COR-L47 (cell line): ENCODE results near the gene KLF7.

ENCODE experiments used
- DNase-seq: peaks from one replicate; lab custom pipeline; 2025; lab: John Stamatoyannopoulos, UW

The KLF7 gene

GRCh38 chr2:207149249-207150213 lies 16.2 kb downstream of the KLF7 start:
- no peak for DNase-seq

- no peak for DNase-seq
These were observed 17.7 kb downstream of the KLF7 start for GRCh38 chr2:207148020-207148419.

DNA sequence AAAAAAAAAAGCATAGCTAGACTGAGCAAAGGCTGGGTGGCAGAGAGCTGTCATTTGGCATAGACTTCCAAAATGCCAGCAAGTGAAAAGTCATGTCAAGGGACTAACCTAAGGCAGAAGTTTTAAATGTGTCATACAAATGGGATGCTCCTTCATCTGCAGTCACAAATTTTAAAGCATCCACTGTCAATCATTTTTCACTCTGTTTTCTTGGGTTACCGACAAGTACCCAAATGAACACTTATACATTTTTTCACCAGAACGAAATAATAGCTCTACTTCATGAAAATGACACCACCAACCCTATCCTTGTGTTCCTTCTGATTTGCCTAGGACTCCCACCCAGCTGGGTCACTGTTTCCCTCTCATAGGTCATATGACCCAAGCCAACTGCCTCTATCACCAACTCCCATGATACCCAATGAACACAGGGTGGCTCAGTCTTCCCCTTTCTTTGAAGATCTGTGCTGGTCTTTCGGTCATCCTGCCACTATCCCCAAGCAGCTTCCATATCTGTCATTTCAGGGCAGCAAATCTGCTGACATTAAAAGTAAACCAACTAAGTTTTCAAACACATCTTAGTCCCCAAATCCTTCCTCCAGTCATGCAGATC lies 21.5 kb downstream of the KLF7 start:
- DNase-seq, result no peak

GRCh38 chr2:207143215-207144172 lies 22.3 kb downstream of the KLF7 start:
- no peak for DNase-seq

GRCh38 chr2:207142461-207142860 lies 23.3 kb downstream of the KLF7 start:
- DNase-seq, result no peak

DNA sequence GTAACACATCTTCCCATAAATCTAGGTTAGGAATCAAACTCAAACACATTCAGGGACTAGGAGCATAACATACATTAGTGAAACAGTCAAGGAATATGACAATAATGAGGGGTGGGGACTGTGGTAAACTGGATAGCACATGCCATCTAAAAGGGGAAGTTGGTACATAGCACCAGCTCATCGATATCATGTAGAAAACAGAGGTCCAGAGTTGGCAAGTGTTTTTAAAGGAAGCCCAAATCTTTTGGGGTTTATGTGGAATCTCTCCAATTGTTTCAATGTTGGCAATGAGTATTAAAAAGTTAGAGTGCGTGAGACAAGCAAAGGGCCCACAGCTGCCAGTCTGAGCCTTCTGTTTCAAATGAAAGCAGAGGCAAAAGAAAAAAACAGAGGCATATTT lies 24.4 kb downstream of the KLF7 start:
- no peak for DNase-seq

DNA sequence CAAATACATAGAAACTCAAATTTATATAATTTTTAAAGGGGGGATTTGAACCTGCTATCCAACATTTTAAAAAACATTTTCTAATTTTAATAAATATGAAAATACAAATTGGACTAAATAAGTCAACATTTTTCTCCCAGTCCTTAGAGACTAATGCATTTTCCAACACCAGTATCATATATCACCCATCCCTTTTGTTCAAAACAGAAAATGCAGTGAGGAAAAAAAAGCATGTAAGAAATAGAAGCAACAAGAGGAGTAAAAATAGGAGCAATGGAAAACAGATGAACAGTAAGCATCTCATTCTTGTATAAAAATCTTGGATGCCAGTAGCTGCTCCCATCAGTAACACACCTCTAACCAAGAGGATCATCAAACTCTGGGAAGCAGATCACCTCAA lies 25.5 kb downstream of the KLF7 start:
- no peak for DNase-seq

- DNase-seq, result no peak
These were observed 26.2 kb downstream of the KLF7 start for GRCh38 chr2:207139552-207139951.

- no peak for DNase-seq
These were observed 27.0 kb downstream of the KLF7 start for GRCh38 chr2:207138627-207139297.

- no peak for DNase-seq
These were observed 28.0 kb downstream of the KLF7 start for GRCh38 chr2:207137596-207138337.

GRCh38 chr2:207136874-207137273 lies 28.9 kb downstream of the KLF7 start:
- DNase-seq, result peak; percentile 19

- no peak for DNase-seq
These were observed 29.8 kb downstream of the KLF7 start for GRCh38 chr2:207135801-207136457.

- no peak for DNase-seq
These were observed 30.4 kb downstream of the KLF7 start for GRCh38 chr2:207135340-207135739.

- peak; percentile 81 for DNase-seq
These were observed 31.8 kb downstream of the KLF7 start for GRCh38 chr2:207133820-207134519.

DNA sequence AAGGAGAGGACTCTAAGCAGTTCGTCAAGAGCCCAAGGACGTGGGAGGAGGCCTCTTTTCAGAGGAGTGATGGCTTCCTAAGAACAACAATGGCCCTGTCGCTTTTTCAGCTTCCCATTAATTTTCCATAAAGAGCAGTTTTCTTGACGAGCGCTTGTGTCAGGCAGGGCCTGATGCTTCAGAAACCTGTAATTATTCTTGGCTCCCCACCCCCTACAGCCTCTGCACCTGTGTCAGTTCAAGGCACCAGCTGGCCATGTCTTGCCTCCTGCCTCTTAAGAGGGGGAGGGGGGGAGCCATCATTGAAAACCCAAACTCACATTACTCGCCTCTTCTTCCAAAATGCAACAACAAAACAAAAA lies 32.3 kb downstream of the KLF7 start:
- peak; percentile 96 for DNase-seq

GRCh38 chr2:207132019-207132418 lies 33.7 kb downstream of the KLF7 start:
- DNase-seq, result no peak

- no peak for DNase-seq
These were observed 34.2 kb downstream of the KLF7 start for GRCh38 chr2:207131594-207131993.

GRCh38 chr2:207130958-207131521 lies 34.7 kb downstream of the KLF7 start:
- DNase-seq, result no peak

GRCh38 chr2:207129821-207130220 lies 35.9 kb downstream of the KLF7 start:
- peak; percentile 34 for DNase-seq
